ENCODE measurements around the gene EID1. TPM values are rescaled to one million over a fixed set of nuclear protein-coding genes. Genes with fewer than 3 reads are reported as not detected.
"Not testable (repeated sequence)": the region's sequence is repeated elsewhere in the genome, so short reads cannot be mapped to it uniquely, and the experiment has no call there.

Gene EID1, protein sequence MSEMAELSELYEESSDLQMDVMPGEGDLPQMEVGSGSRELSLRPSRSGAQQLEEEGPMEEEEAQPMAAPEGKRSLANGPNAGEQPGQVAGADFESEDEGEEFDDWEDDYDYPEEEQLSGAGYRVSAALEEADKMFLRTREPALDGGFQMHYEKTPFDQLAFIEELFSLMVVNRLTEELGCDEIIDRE
- total RNA-seq, result 122 and 133 TPM in 2 replicates

DNA sequence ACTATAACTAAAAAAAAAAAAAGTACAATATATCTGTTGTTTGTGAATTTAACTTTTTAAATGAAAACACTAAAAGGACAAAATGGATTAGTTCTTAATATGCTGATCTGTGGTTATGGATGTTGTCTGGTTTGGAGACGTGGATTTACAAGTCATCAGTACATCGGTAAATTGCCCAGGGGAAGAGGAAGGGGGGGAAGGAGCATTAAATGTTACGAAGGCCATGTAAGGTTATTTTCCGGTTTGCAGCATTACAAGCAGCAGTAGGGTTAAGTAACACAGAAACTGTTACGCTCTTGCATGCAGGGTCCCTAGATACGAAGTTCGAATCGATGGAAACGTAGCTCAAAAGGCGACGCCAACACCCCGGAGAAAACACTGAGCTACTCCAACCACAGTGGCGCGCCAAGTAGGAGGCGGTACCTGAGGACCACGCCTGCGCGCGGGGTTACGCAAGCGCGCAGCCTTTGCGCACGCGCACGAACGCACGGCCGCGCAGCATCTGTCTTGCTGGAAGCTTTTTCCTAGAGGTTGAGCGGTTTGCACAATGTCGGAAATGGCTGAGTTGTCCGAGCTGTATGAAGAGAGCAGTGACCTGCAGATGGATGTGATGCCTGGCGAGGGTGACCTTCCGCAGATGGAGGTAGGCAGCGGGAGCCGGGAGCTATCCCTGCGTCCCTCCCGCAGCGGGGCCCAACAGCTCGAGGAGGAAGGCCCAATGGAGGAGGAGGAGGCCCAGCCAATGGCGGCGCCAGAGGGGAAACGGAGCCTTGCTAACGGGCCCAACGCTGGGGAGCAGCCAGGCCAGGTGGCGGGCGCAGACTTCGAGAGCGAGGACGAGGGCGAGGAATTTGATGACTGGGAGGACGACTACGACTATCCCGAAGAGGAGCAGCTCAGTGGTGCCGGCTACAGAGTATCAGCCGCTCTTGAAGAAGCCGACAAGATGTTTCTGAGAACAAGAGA, at the start of gene EID1:
Gene EID1, plus strand, starts transcription at position 505 of the 966 bp plus-strand sequence. Its CDS starts 43 bp downstream, at position 548.
- DNase-seq (ENCODE audit: low read depth in 2 of 2), result peak; percentile 89 to 94

DNA sequence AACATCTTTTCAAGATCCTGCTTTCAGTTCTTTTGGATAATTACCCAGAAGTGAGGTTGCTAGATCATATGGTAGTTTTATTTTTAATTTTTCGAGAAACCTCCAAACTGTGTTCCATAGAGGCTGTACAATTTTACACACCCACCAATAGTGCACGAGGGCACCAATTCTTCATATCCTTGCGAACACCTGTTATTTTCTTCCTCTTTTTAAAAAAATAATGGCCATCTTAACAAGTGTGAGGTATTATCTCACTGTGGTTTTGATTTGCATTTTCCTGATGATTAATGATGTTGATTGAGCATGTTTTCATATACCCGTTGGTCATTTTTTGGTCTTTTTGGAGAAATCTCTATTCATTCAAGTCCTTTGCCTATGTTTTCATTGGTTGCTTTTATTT, 49.5 kb upstream of the EID1 start:
- no peak for DNase-seq (ENCODE audit: low read depth in 2 of 2)

DNA sequence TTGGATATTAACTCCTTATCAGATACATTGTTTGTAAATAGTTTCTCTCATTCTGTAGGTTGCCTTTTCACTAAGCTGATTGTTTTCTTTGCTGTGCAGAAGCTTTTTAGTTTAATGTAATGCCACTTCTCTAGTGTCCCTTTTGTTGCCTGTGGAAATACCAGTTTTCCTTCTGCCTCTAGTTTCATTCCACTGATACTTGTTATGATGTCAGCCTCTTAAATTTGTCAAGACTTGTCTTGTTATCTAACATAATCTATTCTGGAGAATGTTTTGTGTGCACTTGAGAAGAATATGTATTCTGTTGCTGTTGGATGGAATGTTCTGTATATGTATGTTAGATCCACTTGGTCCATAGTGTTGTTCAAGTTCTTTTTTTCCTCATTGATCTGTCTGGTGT, 49.0 kb upstream of the EID1 start:
- no peak for DNase-seq (ENCODE audit: low read depth in 2 of 2)

DNA sequence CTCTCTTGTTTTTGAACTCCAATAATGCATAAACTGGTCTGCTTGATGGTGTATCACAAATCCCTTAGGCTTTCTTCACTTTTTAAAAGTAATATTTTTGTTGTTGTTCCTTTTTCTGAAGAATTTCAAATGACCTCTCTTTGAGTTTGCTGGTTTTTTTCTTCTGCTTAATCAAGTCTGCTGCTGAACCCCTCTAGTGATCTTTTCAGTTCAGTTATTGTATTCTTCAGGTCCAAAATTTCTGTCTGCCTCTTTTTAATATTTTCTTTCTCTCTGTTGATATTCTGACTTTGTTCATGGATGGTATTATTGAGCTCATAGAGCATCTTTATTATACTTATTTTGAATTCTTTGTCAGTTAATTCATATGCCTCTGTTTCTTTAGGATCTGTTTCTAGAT, 45.3 kb upstream of the EID1 start:
- DNase-seq (ENCODE audit: low read depth in 2 of 2), result no peak

DNA sequence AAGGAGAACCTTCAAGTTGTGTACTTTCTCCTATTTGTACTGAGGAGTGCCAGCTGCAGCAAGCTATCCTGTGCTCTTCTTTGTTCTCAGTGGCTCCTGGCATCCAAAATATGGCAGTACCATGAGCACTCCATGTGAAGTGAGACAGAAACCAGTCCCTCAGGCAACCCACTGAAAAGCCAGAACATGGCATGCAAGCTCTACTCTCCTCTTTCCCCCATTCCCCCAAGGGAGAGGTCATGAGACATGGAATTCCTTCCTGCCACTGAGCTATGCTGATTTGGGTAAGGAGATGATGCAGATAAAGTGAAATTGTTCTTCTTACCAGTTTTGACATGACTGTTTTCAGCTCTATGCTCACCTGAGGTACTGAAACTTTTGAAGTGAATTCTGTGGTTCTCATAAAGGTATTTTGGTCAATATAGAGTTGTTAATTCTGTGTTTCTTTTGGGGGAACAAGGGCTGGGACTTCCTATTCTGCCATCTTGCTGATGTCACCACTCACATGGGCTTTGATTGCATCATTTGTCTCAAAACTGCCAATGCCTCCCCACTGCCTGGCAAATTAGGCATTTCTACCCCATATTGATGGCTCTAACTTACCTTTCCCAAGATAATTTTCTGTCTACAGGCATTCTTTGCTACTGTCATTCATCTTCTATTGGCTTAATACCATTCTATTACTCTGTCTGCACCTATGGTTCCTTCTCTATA, 44.3 kb upstream of the EID1 start:
- DNase-seq (ENCODE audit: low read depth in 2 of 2), result no peak

DNA sequence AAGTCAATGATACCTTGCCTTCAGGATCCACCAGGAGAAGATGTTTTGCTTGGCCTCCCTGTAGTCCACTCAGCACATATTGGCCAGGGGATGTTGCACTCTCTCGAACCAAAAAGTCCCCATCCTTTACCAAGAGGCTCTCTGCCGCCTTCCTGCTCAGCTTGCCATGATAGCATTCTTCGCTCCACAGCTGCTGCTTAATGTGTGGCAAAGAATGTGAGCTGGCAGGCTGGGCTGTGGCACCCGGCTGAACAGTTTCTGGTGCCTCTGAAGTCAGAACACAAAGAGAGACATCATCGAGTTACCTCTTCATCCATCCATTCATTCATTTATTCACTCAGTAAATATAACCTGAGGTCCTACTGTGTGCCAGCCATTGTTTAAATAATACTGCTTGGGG, 43.2 kb upstream of the EID1 start:
- no peak for DNase-seq (ENCODE audit: low read depth in 2 of 2)

DNA sequence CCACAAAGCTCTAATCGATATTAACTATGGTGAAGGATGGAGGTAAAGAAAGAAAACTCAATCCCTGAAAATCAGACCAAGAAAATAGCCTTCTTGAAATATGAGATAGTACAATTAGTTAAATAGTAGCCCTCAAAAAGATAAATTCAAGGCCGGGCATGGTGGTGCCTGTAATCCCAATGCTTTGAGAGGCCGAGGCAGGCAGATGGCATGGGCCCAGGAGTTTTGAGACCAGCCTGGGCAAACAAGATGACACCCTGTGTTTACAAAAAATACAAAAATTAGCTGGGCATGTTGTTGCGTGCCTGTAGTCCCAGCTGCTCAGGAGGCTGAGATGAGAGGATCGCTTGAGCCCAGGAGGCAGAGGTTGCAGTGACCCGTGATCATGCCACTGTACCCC, 35.4 kb upstream of the EID1 start:
- no peak for DNase-seq (ENCODE audit: low read depth in 2 of 2)

DNA sequence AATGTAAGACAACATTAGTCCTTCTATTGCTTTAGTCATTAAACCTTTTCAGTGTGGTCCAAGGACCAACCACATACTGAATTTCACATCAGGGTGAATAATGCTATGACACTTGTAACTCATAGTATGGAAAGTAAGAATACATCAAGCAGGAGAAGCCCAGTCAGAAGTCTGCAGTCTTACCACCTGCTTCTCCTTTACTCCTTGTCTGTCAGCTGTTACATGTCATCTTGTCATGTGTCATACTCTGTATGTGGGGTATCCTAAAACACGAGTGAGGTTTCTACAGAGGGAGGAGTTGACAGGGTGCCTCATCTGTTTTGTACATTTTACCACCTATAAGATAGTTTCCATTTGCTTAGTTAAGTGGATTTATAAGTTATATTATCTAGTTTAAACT, 32.8 kb upstream of the EID1 start:
- no peak for DNase-seq (ENCODE audit: low read depth in 2 of 2)

DNA sequence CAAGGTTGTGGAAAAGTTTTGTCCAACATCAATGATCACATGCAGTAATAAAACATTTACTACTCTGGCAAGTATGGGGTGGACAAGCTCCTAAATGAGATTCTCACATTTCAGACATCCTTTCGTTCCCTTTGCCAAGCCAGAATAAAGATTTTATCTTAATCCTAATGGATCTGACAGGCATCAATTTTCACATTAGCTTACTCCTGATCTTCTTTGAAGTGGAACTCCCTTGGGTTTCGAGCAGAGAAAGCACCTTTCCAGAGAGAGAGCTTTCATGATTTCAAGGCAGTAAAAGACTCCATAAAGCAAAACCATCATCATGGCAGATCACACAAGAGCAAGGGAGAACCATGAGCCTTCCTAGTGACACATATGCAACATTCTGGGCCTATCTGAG, 27.3 kb upstream of the EID1 start:
- DNase-seq (ENCODE audit: low read depth in 2 of 2), result no peak

DNA sequence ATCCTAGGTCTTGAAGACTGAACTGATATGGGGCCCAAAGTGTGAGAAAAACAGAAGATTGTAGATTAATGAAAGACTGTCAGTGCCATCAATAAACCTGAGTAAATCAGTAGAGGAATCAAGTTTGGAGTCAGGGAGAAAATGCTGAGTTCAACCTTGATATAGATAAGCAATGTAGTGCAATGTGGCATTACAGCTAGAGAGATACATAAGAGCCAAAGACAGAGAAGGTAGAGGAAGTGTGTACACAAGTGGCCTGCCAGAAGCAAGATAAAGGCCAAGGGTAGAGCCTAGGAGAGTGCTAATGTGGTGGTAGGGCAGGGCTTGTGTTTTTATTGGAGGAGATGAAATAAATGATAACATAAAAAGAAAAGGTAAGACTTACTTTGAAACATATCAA, 26.0 kb upstream of the EID1 start:
- DNase-seq (ENCODE audit: low read depth in 2 of 2), result no peak

DNA sequence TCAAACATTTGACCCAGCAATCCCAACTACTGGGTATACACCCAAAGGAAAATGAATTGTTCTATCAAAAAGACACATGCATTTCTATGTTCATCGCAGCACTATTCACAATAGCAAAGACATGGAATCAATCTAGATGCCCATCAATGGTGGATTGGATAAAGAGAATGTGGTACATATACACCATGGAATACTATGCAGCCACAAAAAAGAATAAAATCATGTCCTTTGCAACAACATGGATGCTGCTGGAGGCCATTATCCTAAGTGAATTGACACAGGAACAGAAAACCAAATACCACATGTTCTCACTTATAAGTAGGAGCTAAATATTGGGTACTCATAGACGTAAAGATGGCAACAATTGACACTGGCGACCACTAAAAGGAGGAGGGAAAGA, 23.5 kb upstream of the EID1 start:
- DNase-seq (ENCODE audit: low read depth in 2 of 2), result not testable (repeated sequence)

DNA sequence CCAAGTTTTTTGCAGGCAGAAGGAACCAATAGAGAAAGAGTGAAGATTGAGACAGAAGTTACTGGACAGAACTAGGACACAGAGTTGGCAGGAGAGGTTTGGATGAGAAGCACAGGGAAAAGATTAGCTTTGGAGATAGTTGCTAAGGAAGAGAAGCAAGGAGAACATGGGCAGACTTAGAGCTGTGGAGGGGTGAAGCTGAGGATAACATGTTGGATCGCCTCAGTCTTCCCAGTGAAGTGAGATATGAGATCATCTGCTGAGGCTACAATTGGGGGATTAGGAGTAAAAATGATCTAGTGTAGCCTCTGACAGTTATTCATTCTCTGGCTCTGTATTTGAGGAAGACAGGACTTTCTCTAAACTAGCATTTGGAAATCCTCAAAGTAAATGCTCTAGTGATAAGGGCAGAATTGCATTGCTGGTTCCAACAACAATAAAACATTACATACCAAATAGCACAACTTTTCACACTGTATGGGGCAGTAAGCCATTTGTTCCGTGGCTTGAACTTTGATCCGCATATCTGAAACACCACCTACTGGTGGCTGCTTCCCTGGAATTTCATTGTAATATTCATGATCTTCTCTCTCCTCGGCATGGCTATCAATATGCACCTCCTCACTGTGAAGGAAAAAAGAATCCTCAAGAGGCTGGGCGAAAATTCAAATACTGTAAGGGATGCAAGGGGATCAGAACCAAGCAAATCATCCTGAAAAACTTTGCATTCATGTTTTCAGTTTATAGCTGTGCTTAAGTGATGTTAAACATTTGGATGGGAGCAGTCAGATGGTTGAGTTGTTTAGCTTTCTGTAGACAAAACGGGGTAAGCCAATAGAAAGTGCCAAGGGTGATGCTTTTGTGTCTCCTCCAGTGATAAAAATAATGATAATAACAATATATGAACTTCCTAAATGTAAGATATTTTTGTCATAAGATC, 22.2 kb upstream of the EID1 start:
- peak; percentile 40 to 55 for DNase-seq (ENCODE audit: low read depth in 2 of 2)

DNA sequence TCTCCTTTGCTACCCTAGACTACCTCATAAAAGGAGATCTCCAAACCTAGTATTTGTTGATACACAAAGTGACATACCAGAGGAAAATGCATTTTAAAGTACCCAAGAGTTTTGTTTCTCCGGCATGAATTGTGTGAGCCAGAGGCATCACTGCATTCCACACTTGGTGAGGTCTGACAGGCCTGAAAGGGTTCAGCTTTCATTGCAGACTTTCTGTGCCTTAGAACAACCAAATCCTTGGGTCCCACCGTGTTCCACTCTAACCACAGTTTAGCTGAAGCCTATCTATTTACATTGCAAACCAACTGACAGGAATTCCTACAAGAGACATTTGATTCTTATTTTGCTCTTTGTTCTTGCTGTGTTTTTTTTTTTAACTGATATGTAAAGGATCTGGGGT, 21.0 kb upstream of the EID1 start:
- DNase-seq (ENCODE audit: low read depth in 2 of 2), result no peak

DNA sequence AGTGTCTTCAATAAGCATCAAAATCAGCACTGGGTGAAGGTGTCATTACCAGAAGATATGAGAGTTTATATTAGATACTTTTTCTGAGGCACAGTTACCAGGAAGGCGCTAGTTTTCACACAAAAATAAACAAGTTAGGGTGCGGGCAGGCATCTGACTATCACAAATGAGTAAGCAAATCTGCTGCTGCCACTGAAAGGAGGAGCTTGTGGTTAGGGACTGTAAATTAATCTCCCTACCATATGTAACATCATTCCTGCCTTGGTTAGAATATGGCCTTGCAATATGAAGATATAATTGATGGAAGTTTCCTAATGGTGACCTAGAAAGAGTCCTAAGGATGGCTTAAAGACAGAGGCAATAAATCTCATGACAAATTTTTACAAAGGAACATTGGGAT, 19.5 kb upstream of the EID1 start:
- no peak for DNase-seq (ENCODE audit: low read depth in 2 of 2)

DNA sequence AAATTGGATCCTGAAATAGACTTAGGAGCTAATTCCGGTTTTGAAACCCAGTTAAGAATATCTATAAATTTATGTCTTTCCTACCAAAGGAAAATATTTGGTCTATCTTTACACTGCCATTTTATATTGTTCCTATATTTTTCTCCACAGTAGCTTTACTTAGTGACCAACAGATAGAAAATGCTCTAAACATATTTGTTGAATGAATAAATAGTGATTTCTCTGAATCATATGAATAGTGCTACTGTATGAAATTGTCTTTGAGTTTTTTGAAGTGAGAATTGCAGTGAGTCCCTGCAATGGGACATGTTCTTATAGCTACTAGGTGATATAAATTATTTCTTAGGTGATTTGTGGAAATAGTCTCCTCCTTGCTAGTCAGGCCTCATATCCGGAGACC, 18.5 kb upstream of the EID1 start:
- DNase-seq (ENCODE audit: low read depth in 2 of 2), result no peak

DNA sequence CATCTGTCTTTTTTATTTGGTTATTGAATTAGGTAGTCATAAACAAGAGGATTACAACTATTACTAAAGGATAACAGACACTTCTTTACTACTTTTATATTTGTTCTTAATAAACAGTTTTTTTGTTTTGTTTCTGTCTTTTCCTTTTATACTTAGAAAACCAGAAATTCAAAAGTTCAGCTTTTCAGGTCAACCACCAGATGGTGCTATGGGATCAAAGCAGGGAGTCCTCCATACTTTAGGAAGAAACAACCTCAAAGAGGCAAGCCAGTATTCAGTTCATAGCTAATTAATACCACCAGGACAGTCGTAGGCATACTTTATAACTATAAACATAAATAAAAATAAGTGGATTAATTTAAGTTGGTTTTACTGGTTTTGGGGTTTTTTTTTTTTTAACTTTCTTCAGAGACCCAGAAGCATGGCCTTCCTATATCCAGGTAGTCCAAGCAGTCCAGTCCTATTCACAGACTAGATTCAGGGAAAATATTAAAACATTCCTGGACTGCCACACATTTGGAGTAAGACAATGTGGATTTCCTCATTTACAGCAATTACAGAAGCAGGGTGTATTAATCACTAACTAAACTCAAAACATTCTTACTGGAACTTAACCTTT, 16.0 kb upstream of the EID1 start:
- DNase-seq (ENCODE audit: low read depth in 2 of 2), result peak; percentile 65 to 78

DNA sequence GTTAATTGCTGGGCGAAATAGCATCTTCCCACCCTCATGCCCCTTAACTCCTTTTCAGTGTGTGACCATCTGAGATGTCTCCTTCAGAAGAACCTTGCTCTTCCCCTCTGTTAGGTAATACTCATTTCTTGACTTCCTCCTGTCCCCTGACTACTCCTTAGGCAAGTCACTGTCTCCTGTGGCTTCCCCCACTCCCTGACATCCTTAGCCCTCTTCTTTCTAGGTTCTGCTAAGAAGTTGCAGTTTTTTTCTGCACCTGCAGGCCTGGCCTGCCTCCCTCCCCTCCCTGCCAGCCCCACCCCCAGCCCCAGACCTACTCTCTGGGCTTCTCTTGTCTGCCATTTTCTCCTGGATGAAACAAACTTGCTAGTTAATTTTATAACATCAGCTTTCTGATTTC, 15.2 kb upstream of the EID1 start:
- DNase-seq (ENCODE audit: low read depth in 2 of 2), result no peak

DNA sequence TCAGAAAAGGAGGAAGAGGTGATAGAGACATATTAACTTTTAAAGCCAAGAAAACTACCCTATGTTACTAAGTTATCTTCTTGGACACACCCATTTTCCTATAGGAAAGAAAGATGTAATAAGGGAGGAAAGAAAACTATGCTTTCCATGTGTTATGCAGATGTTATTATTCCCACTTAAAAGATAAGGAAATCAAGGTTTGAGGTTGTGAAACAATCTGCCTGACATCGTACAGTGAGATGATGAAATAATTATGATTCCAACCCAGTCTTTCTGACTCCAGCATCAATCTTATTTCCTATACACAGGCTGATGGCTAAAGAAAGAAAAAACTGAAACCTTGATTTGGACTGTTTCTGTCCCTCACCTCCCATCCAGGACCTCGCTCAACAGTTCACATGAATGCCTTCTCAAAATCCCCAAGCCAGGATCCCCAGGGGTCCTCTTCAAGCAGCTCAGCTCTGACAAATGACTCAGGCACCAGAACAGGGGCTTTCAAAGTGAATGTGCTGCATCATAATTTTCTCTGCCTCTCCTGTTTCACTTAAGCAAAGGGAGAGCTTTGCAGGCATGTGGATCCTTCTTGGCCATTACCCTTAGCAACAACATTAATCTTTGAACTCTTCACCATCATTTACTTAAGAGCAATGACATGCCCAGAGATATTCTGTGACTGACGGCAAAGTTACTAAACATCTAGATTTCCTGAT, 12.4 kb upstream of the EID1 start:
- DNase-seq (ENCODE audit: low read depth in 2 of 2), result no peak

DNA sequence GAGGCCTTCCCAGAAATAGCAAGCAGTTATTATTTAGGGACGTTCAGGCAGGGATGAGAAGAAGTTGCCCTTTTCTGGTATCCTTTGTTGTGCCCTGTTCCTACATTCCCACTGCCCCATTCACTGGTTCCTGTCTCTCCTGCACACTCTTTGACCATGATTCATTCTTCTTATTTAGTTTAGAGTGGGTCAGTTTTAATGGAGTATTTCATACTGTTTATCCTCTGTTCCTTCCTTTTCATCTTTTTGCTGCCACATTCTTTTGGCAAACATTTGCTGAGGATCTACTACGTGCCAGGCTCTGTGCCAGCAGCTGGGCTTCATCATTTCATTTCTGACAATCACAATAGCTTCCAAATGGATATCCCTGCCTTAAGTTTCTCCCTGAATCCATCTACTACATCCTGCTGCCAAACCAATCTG, 11.8 kb upstream of the EID1 start:
- peak in 1 of 2 donors; percentile 7 for DNase-seq (ENCODE audit: low read depth in 2 of 2)

DNA sequence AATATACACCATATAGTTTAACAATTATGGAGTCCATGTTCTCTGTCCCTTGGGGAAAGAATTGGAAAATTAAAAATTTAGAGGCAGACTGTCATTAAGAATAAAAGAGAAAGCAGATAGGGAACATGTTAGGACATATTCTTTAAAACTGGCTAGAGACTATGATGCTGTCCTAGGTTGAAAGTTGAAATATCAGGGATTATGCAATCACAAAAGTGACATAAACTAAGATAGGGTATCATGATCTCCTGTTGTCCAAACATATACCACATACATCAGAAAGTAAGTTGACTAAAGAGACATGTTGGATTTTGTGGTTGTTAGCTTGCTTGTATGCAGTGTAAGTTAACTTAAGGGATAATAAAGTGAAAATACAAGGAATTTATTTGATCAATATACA, 9.9 kb upstream of the EID1 start:
- no peak for DNase-seq (ENCODE audit: low read depth in 2 of 2)

Measured in dermis microvascular lymphatic vessel endothelial cell (primary cell).